CD4-positive, alpha-beta T cell treated with Interleukin-4 for 4 hours (primary cell): Measurements from ENCODE around the gene C3AR1.
A peak's percentile ranks its signal among the peaks of the same experiment; 100 is the strongest.
"Not testable (repeated sequence)": the region's sequence is repeated elsewhere in the genome, so short reads cannot be mapped to it uniquely, and the experiment has no call there.

Experiments used
- DNase-seq: peaks from one replicate; pipeline ENCODE4 v3.0.0-alpha.2; 2020

Gene C3AR1

GRCh38 chr12:8054816-8055215 lies 11.3 kb downstream of the C3AR1 start:
- no peak for DNase-seq

- no peak for DNase-seq
Observed at GRCh38 chr12:8052679-8053078, 13.5 kb downstream of the C3AR1 start.

- no peak for DNase-seq
Observed at GRCh38 chr12:8050600-8051250, 15.4 kb downstream of the C3AR1 start.

GRCh38 chr12:8048906-8049305 lies 17.3 kb downstream of the C3AR1 start:
- no peak for DNase-seq

GRCh38 chr12:8047842-8048241 lies 18.3 kb downstream of the C3AR1 start:
- DNase-seq = no peak

GRCh38 chr12:8045952-8046944 lies 19.9 kb downstream of the C3AR1 start:
- peak; percentile 79 for DNase-seq

- no peak for DNase-seq
Observed at GRCh38 chr12:8040791-8041190, 25.4 kb downstream of the C3AR1 start.

- peak; percentile 27 for DNase-seq
Observed at GRCh38 chr12:8038659-8039114, 27.5 kb downstream of the C3AR1 start.

- no peak for DNase-seq
Observed at GRCh38 chr12:8037947-8038346, 28.2 kb downstream of the C3AR1 start.

GRCh38 chr12:8037046-8037663 lies 29.0 kb downstream of the C3AR1 start:
- peak; percentile 29 for DNase-seq

GRCh38 chr12:8036346-8036745 lies 29.8 kb downstream of the C3AR1 start:
- DNase-seq = no peak

- DNase-seq = no peak
Observed at GRCh38 chr12:8035440-8036010, 30.6 kb downstream of the C3AR1 start.

GRCh38 chr12:8034802-8035201 lies 31.4 kb downstream of the C3AR1 start:
- DNase-seq = no peak

- peak; percentile 24 for DNase-seq
Observed at GRCh38 chr12:8033153-8034044, 32.8 kb downstream of the C3AR1 start.

GRCh38 chr12:8032242-8033152 lies 33.7 kb downstream of the C3AR1 start, which contains the start of gene FOXJ2:
Gene FOXJ2, plus strand, starts transcription at chr12:8032716. Its CDS starts 7,117 bp downstream, at chr12:8039833.
- DNase-seq = peak; percentile 74

- DNase-seq = no peak
Observed at GRCh38 chr12:8031872-8032241, 34.3 kb downstream of the C3AR1 start.

GRCh38 chr12:8031017-8031416 lies 35.1 kb downstream of the C3AR1 start:
- not testable (repeated sequence) for DNase-seq

- no peak for DNase-seq
Observed at GRCh38 chr12:8030189-8030588, 36.0 kb downstream of the C3AR1 start.

GRCh38 chr12:8028267-8028666 lies 37.9 kb downstream of the C3AR1 start:
- no peak for DNase-seq

GRCh38 chr12:8027856-8028255 lies 38.3 kb downstream of the C3AR1 start:
- DNase-seq = no peak
